Measurements from ENCODE around the gene SLAIN1.

SLAIN1 gene

GRCh38 chr13:77751513-77752456 lies 54.3 kb downstream of the SLAIN1 start:
- FAIRE-seq: peak; percentile 68

DNA sequence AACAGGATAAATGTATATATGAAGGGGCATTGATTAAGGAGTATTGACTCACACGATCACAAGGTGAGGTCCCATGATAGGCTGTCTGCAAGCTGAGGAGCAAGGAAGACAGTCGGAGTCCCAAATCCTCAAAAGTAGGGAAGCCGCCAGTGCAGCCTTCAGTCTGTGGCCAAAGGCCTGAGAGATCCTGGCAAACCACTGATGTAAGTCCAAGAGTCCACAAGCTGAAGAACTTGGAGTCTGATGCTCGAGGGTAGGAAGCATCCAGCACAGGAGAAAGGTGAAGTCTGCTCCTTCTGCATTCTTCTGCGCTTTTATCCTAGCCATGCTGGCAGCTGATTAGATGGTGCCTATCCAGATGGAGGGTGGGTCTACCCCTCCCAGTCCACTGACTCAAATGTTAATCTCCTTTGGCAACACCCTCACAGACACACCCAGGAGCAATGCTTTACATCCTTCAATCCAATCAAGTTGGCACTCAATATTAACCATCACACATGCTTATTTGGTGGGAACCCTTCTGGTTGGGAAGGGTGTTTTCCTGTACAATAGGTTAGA lies 55.1 kb downstream of the SLAIN1 start:
- FAIRE-seq: no peak

- FAIRE-seq: no peak
Measured at GRCh38 chr13:77760893-77761292, 63.4 kb downstream of the SLAIN1 start.

GRCh38 chr13:77767413-77767812 lies 69.9 kb downstream of the SLAIN1 start:
- FAIRE-seq: no peak

- no peak for FAIRE-seq
Measured at GRCh38 chr13:77774181-77774580, 76.7 kb downstream of the SLAIN1 start.

- FAIRE-seq: no peak
Measured at GRCh38 chr13:77776704-77777103, 79.2 kb downstream of the SLAIN1 start.

DNA sequence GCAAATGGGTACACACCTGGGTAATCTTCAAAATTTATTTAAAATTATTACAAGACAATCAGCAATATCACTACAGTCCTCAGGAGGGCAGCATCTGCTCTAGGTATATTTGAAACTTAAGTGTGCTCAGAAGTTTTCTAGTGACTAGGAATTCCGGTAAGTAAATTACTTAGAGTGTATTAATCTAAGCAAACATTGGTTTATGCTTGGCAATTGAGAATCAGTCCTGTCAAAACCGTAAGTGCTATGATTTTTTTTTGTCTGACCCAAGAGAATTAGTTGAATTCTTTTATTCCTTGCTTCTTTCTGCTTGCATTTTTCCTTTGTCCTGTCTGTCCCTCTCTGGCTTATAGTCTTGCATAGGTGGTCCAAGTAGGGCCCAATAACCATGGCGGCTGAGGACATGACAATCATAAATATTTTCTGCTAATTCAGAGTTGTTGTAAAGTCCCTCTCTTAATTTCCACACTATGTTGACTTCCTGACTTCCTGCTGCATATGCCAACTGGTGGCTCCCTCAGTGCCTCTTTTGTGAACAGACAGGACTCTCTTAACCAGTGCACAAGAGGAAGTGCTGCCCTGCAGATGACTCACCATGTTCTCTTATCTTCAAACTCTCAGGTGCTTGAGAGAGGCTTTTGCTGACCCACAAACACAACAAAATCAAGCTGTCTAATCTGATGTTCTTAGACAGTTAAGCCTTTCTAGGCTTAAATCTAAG lies 82.2 kb downstream of the SLAIN1 start:
- FAIRE-seq: no peak

- FAIRE-seq: no peak
Measured at GRCh38 chr13:77781808-77782207, 84.3 kb downstream of the SLAIN1 start.

DNA sequence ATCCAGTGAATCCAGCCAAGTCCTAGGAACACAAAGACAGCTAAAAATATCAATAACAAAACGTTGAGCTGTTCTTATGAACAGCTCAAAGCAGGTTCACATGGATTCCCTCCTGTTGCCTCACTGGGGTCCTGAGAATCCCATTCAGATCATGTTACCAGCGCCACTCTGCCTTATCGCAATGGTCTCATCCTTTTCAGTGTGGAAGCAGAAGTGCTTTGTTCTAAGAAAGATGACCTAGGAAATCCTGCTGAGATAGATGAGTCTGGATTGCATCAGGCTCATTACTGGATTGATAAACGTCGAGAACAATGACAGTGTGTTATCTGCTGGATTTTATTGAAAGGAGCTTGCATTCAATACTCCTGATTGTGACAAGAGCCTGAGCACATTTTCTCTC lies 87.0 kb downstream of the SLAIN1 start:
- FAIRE-seq: no peak

DNA sequence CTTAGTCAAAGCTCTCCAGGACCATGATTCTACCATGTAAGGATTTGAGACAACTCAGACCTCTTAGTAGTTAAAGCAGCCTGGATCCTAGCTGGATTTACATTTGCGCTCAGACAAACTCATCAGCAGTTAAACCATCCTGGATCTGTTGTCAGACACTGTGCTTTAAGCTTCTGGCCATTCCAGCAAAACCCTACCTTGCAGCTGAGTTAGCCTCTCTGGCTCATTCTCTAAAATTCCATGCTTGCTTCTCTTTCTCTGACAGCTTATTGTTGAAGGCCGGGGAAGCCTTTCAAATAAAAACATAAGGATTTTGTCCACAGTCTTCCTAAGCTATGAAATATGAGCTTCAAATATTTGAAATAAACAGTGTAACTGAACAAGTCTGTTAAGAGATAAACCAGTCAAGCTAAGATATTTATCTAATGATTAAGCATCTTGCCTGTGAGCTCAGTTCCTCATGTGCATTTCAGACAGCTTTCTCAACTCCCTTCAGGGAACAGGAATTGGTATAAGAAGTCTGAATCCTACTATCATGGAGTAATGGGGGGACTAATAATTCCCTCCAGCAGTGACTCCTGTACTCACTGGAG lies 89.3 kb downstream of the SLAIN1 start:
- FAIRE-seq: no peak

DNA sequence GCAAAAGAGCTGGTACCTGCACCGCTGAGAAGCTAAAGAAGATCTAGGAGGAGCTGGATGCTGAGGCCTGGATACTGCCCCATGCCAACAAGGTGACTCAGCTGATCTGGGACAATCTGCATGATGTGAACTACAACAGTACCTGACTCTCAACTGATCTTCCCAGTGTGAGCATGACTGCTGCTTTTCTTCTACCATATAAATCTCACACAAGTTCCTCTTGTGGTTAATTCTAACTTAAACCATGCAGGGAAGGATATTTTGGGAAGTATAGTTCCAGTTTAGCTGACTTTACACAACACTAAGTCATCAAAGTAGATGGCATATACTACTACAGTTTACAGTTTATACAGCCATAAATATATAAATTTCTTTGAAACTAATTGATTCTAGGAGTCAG lies 91.9 kb downstream of the SLAIN1 start:
- no peak for FAIRE-seq

GRCh38 chr13:77800219-77800618 lies 102.7 kb downstream of the SLAIN1 start:
- no peak for FAIRE-seq

DNA sequence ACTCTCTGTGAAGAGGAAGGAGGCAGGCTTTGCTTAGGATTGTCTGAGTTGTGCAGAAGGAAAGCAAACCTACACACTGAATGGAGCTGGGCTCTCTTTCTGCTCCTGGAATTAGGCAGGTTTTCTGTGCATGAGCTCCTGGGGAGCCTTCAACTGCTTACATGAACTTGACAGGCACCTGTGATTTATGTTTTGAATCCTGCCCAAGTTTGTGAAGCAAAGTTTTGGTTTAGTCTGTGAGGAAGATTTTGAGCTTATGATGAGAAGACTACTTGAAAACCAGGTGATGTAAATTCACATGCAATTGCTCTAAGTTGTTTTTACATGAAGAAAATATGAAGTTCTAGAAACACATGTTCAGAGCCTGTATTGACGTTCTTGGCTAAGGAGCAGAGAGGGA lies 109.0 kb downstream of the SLAIN1 start:
- no peak for FAIRE-seq

- FAIRE-seq: no peak
Measured at GRCh38 chr13:77807431-77808135, 110.1 kb downstream of the SLAIN1 start.

GRCh38 chr13:77810430-77810829 lies 112.9 kb downstream of the SLAIN1 start:
- FAIRE-seq: no peak

- no peak for FAIRE-seq
Measured at GRCh38 chr13:77810878-77811277, 113.4 kb downstream of the SLAIN1 start.

DNA sequence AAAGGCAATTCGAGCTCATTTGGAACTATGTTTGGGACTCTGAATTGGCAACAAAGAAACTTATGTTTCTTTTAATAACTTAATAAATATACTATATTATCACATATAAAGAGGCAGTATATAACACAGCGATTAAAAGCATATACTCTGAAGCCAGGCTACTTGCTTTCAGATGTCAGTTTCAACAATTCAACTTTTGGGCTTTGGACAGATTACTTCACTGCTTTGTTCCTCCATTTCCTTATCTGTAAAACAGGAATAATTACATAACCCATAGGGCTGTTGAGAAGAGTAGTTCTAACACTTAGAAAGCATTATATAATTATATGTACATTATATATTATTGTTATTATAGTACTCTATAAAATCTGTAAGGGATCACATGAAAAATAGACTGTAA lies 113.9 kb downstream of the SLAIN1 start:
- no peak for FAIRE-seq

- no peak for FAIRE-seq
Measured at GRCh38 chr13:77811981-77812380, 114.5 kb downstream of the SLAIN1 start.

All from colon (tissue), 2 donors.